ENCODE data around the gene CD7. TPM values are rescaled to one million over a fixed set of nuclear protein-coding genes. Genes with fewer than 3 reads are reported as not detected.

Gene CD7
- total RNA-seq, 1 experiment from 2014 or later, result 0.93 TPM

DNA sequence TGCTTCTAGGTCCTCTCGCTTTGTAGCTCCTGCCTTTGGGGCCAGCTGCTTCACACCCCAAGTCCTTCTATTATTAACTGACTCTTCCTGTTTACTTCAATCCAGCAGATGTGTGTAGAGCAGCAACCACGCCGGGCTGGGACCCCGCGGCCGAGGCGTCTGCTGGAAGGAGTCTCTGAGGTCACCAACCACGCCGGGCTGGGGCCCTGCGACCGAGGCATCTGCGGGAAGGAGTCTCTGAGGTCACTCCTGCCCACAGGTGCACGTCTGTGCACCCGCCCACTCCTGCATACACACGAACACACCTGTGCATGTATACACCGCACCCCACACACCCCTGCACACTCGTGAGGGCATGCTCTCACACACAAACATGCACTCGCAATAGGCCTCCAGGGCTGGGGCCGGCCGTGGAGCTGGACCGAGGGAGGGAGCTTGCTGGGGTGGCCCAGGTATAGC, 33.9 kb upstream of the CD7 start:
- no peak for TF ChIP-seq CTCF (IDR thresholded peaks at IDR 0.05; ENCODE audit: insufficient read depth in 1 of 2, low read depth in 1 of 2, low read length in 1 of 2, severe bottlenecking in 1 of 2, unreplicated experiment in 1 of 2)
- BruUV-seq (replicated peaks), result no TSS peak
- Mint-ChIP-seq H3K36me3 (ENCODE audit: insufficient read depth, unreplicated experiment) (peaks cover 13% of the 10 kb centered on the region), H3K27me3 (ENCODE audit: insufficient read depth, unreplicated experiment) (no peaks in the 10 kb centered on the region), H3K4me3 (ENCODE audit: unreplicated experiment) (no peak overlapping the region), H3K27ac (ENCODE audit: unreplicated experiment) (no peak overlapping the region), H3K4me1 (ENCODE audit: low read depth, unreplicated experiment) (peaks cover 23% of the 10 kb centered on the region), H3K9me3 (ENCODE audit: unreplicated experiment) (no peaks in the 10 kb centered on the region)
- intact Hi-C loops (cut with micrococcal nuclease; ENCODE audit: unreplicated experiment), result loop anchor here (5.0 kb wide), 4 partner anchors 46 to 201 kb away; no protein-coding TSS in a partner anchor
- Histone ChIP-seq H3K36me3 (ENCODE audit: control insufficient read depth, insufficient read depth, low read length) (no peaks in the 10 kb centered on the region), H3K27me3 (replicated peaks; ENCODE audit: control insufficient read depth, insufficient read depth, low read length) (no peaks in the 10 kb centered on the region), H3K4me3 (ENCODE audit: low read depth, low read length) (no peak overlapping the region), H3K4me1 (peaks cover 22% of the 10 kb centered on the region), H3K9me3 (no peaks in the 10 kb centered on the region)
- DNase-seq, result no peak
- ChIA-PET CTCF (interaction anchor here (0.6 to 0.8 kb wide), 2 partner anchors 132 to 203 kb away, joined by 3 read pairs; no protein-coding TSS in a partner anchor), POLR2A (no interaction called here)

GRCh38 chr17:82350182-82351030, 33.0 kb upstream of the CD7 start:
- no peak for DNase-seq
- POLR2A ChIA-PET, result no interaction called here

More at GRCh38 chr17:82350182-82351030, 33.0 kb upstream of the CD7 start:
- no peaks in the 10 kb centered on the region for H3K9me3 ChIP-seq
- no peaks in the 10 kb centered on the region for H3K27me3 ChIP-seq (replicated peaks; ENCODE audit: control insufficient read depth, insufficient read depth, low read length)
- BruUV-seq (replicated peaks), result no TSS peak
- Mint-ChIP-seq H3K27me3 (ENCODE audit: insufficient read depth, unreplicated experiment) (no peaks in the 10 kb centered on the region), H3K9me3 (ENCODE audit: unreplicated experiment) (no peaks in the 10 kb centered on the region), H3K36me3 (ENCODE audit: insufficient read depth, unreplicated experiment) (peaks cover 13% of the 10 kb centered on the region), H3K4me1 (ENCODE audit: low read depth, unreplicated experiment) (peaks cover 19% of the 10 kb centered on the region), H3K4me3 (ENCODE audit: unreplicated experiment) (no peak overlapping the region), H3K27ac (ENCODE audit: unreplicated experiment) (no peak overlapping the region)
- H3K4me3 ChIP-seq (ENCODE audit: low read depth, low read length), result no peak overlapping the region
- CTCF ChIA-PET, result interaction anchor here (0.7 to 0.8 kb wide), 2 partner anchors 155 to 204 kb away, joined by 3 read pairs; no protein-coding TSS in a partner anchor
- H3K4me1 ChIP-seq, result peaks cover 18% of the 10 kb centered on the region
- TF ChIP-seq CTCF (IDR thresholded peaks at IDR 0.05; ENCODE audit: insufficient read depth in 1 of 2, low read depth in 1 of 2, low read length in 1 of 2, severe bottlenecking in 1 of 2, unreplicated experiment in 1 of 2), result no peak
- no peaks in the 10 kb centered on the region for H3K36me3 ChIP-seq (ENCODE audit: control insufficient read depth, insufficient read depth, low read length)
- intact Hi-C loops (cut with micrococcal nuclease; ENCODE audit: unreplicated experiment), result loop anchor here (5.0 kb wide), 4 partner anchors 47 to 202 kb away; no protein-coding TSS in a partner anchor
